Muscle layer of colon (tissue), 2 donors: ENCODE results near the gene SETD1B.

Source experiments
- H3K27ac ChIP-seq: one replicate; pipeline ENCODE4 v1.7.0; 2013; ENCODE audit warnings: low read depth, mild to moderate bottlenecking, low read length, moderate library complexity
- H3K27me3 ChIP-seq, 2 donors: one replicate each; pipeline ENCODE4 v1.7.0; 2013; ENCODE audit warnings: low read length in 2 of 2, mild to moderate bottlenecking in 2 of 2; ENCODE audit not compliant: insufficient read depth in 2 of 2, control insufficient read depth in 1 of 2
- H3K36me3 ChIP-seq: one replicate; pipeline ENCODE4 v1.7.0; 2013; ENCODE audit warnings: mild to moderate bottlenecking, low read length; ENCODE audit not compliant: insufficient read depth
- H3K4me1 ChIP-seq: one replicate; pipeline ENCODE4 v1.7.0; 2013; ENCODE audit warnings: mild to moderate bottlenecking, low read length; ENCODE audit not compliant: insufficient read depth
- H3K4me3 ChIP-seq, 2 donors: one replicate each; pipeline ENCODE4 v1.7.0; 2013; ENCODE audit warnings: low read length in 2 of 2, low read depth in 1 of 2, mild to moderate bottlenecking in 1 of 2, moderate library complexity in 1 of 2
- H3K9ac ChIP-seq: one replicate; pipeline ENCODE4 v1.7.0; 2013; ENCODE audit warnings: low read length
- H3K9me3 ChIP-seq: one replicate; pipeline ENCODE4 v1.7.0; 2013; ENCODE audit warnings: mild to moderate bottlenecking, low read length
- donor health status: abdominal sarcoma.
- donor health status: Adenocarcinoma of cecum.

Gene SETD1B

DNA sequence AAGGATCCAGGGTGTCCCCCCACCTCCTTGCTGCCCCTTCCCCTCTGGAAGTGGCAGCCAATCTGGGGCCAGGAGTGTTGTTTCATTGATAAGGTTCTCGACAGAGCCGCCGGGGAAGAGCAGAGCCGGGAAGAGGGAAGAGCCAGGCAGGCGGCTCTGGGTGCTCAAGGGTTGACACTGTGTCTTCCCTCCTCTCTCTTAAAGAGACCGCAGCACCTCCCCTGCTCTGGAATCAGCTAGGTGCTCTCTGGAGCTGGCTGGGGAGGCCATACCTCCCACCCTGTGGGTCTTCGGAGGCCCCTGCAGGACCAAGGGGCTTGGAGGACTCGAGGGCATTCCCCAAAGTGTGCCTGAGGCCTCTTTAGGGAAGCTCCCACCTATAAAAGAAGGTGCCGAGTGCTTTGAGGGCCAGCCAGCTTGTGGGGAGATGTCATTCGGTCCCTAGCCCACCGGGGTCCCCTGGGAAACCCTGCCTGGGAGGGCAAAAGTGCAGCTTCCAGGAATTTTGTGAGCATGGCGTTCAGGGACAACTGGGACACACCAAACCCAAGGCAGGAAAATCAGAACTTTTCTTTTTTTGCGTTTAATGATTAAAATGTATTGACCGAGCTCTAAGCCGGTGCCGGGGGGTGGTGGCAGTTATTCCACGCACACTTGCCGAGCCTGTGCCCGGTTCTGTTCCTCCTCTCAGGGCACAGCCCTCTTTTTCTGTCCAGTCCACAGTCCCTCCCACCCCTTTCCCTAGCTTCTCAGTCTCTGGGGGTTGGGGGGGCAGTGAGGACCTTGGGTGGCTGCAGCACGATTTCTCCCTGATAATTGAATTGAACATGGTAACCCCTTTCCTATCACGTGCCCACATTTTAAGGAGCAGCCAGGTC lies 3.0 kb downstream of the SETD1B start:
- H3K27ac ChIP-seq, result peak overlapping the region; percentile 52
- no peaks in the 10 kb centered on the region for H3K27me3 ChIP-seq
- H3K36me3 ChIP-seq, result peaks cover 28% of the 10 kb centered on the region
- H3K4me3 ChIP-seq, result peak overlapping the region; percentile 30 to 76
- peaks cover 34% of the 10 kb centered on the region for H3K4me1 ChIP-seq
- H3K9ac ChIP-seq, result peak overlapping the region; percentile 53
- no peaks in the 10 kb centered on the region for H3K9me3 ChIP-seq

DNA sequence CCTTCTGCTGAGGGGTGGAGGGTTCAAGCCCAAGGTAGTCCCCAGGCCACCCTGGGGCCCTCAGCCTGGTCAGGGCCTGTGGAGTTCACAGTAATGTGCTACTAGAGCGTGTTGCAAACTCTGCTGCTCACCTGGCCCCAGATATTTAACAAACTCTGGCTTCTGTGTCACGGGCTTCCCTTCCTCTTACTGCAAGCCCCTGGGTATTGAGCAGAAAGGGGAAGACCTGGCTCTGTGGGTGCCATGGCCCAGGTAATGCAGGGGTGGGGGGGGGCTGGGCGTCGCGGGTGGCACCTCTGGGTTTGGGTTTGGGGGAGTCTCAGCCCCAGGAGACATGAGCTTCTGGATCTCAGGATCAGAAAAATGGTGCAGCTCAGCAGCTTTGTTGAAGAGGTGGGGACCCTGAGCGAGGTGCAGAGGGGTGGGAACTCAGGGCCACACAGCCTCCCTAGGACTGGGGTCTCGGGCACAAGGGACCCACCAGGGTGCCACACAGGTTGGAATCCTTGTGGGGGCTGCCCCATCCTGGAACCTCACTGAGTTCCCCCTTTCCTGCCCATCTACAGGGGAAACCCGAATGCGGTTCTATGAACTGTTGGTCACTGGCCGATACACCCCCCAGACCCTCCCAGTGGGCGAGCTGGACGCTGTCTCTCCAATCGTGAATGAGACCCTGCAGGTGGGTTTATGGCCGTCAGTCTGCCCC lies 4.0 kb downstream of the SETD1B start:
- no peak overlapping the region for H3K4me3 ChIP-seq
- no peak overlapping the region for H3K27ac ChIP-seq
- H3K36me3 ChIP-seq, result peaks cover 28% of the 10 kb centered on the region
- no peaks in the 10 kb centered on the region for H3K27me3 ChIP-seq
- H3K9me3 ChIP-seq, result no peaks in the 10 kb centered on the region
- H3K4me1 ChIP-seq, result peaks cover 37% of the 10 kb centered on the region
- no peak overlapping the region for H3K9ac ChIP-seq

DNA sequence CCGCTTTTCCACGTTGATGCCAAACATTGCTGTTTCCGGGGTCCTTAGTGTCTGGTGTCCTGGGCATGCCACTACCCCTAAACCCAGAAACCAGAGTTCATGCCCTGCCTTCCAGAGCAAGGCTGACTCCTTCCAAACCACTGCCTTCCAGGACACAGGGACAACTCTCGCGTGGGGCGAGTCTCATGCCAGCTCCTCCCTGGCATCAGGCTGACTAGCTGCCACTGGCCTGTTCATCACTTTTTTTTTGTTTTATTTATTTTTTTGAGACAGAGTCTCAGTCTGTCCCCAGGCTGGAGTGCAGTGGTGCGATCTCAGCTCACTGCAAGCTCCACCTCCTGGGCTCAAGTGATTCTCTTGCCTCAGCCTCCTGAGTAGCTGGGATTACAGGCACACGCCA lies 4.8 kb downstream of the SETD1B start:
- Histone ChIP-seq H3K9me3 (no peaks in the 10 kb centered on the region), H3K27me3 (no peaks in the 10 kb centered on the region), H3K27ac (no peak overlapping the region), H3K36me3 (peaks cover 36% of the 10 kb centered on the region), H3K4me3 (no peak overlapping the region), H3K4me1 (peaks cover 45% of the 10 kb centered on the region), H3K9ac (no peak overlapping the region)

DNA sequence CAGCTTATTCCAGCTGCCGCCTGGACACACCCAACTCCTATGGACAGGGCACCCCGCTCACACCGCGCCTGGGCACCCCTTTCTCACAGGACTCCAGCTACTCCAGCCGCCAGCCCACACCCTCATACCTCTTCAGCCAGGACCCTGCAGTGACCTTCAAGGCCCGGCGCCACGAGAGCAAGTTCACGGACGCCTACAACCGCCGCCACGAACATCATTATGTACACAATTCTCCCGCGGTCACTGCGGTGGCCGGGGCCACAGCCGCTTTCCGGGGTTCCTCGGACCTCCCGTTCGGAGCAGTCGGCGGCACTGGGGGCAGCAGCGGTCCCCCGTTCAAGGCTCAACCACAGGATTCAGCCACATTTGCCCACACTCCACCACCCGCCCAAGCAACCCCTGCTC lies 5.9 kb downstream of the SETD1B start:
- peaks cover 48% of the 10 kb centered on the region for H3K4me1 ChIP-seq
- H3K9me3 ChIP-seq, result no peaks in the 10 kb centered on the region
- peaks cover 40% of the 10 kb centered on the region for H3K36me3 ChIP-seq
- H3K27ac ChIP-seq, result no peak overlapping the region
- no peak overlapping the region for H3K4me3 ChIP-seq
- no peaks in the 10 kb centered on the region for H3K27me3 ChIP-seq
- no peak overlapping the region for H3K9ac ChIP-seq

DNA sequence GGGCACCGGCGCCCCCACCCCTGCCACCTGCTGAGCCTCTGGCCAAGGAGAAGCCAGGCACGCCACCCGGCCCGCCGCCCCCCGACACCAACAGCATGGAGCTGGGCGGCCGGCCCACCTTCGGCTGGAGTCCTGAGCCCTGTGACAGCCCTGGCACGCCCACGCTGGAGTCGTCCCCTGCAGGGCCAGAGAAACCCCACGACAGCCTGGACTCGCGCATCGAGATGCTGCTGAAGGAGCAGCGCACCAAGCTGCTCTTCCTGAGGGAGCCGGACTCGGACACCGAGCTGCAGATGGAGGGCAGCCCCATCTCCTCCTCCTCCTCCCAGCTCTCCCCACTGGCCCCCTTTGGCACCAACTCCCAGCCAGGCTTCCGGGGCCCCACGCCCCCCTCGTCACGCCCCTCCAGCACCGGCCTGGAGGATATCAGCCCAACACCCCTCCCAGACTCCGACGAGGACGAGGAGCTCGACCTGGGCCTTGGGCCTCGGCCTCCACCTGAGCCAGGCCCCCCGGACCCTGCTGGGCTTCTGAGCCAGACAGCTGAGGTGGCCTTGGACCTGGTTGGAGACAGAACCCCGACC lies 6.5 kb downstream of the SETD1B start:
- peak overlapping the region in 1 of 2 donors; percentile 82 for H3K4me3 ChIP-seq
- H3K27me3 ChIP-seq, result no peaks in the 10 kb centered on the region
- H3K9ac ChIP-seq, result no peak overlapping the region
- H3K36me3 ChIP-seq, result peaks cover 42% of the 10 kb centered on the region
- H3K27ac ChIP-seq, result no peak overlapping the region
- peaks cover 48% of the 10 kb centered on the region for H3K4me1 ChIP-seq
- no peaks in the 10 kb centered on the region for H3K9me3 ChIP-seq

DNA sequence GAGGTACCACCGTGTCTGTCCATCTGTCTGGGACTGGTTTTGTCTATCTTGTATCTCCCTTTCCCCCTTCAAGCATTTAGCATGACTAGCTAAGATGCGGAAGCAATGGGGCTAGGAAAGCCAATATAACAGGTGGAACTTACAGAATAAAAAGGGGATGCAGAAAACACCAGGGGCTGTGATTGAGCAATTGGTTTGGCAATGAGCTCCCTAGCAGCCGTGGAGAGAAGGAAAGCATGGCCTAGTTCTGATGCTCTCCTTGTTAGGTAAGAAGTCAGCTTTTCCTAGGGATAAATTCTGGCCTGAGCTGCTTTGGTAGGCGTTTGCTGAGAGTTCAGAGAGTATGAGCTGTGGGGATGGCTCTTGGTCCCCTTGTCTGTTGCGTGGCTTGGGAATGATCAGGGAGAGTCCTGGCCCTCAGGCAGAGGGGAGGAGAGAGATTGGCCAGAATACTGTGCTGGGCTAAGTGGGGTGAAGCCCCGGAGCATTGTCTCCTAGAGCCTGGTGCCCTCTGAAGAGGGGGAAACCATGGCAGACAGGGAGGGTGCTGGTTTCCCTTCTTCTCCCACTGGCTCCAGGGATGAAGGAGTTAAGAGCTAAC lies 7.1 kb downstream of the SETD1B start:
- Histone ChIP-seq H3K4me3 (peak overlapping the region; percentile 60 to 82), H3K9ac (no peak overlapping the region), H3K9me3 (no peaks in the 10 kb centered on the region), H3K27me3 (no peaks in the 10 kb centered on the region), H3K36me3 (peaks cover 45% of the 10 kb centered on the region), H3K27ac (no peak overlapping the region), H3K4me1 (peaks cover 45% of the 10 kb centered on the region)

GRCh38 chr12:121811434-121812319 lies 7.9 kb downstream of the SETD1B start:
- Histone ChIP-seq H3K27ac (peak overlapping the region; percentile 86), H3K9me3 (no peaks in the 10 kb centered on the region), H3K4me3 (peak overlapping the region; percentile 60 to 82), H3K9ac (peak overlapping the region; percentile 46), H3K4me1 (peaks cover 38% of the 10 kb centered on the region), H3K36me3 (peaks cover 50% of the 10 kb centered on the region), H3K27me3 (no peaks in the 10 kb centered on the region)

GRCh38 chr12:121812320-121812871 lies 8.6 kb downstream of the SETD1B start:
- peaks cover 57% of the 10 kb centered on the region for H3K36me3 ChIP-seq
- no peaks in the 10 kb centered on the region for H3K27me3 ChIP-seq
- no peak overlapping the region for H3K9ac ChIP-seq
- peak overlapping the region; percentile 62 for H3K27ac ChIP-seq
- peak overlapping the region; percentile 53 to 82 for H3K4me3 ChIP-seq
- peaks cover 31% of the 10 kb centered on the region for H3K4me1 ChIP-seq
- no peaks in the 10 kb centered on the region for H3K9me3 ChIP-seq

DNA sequence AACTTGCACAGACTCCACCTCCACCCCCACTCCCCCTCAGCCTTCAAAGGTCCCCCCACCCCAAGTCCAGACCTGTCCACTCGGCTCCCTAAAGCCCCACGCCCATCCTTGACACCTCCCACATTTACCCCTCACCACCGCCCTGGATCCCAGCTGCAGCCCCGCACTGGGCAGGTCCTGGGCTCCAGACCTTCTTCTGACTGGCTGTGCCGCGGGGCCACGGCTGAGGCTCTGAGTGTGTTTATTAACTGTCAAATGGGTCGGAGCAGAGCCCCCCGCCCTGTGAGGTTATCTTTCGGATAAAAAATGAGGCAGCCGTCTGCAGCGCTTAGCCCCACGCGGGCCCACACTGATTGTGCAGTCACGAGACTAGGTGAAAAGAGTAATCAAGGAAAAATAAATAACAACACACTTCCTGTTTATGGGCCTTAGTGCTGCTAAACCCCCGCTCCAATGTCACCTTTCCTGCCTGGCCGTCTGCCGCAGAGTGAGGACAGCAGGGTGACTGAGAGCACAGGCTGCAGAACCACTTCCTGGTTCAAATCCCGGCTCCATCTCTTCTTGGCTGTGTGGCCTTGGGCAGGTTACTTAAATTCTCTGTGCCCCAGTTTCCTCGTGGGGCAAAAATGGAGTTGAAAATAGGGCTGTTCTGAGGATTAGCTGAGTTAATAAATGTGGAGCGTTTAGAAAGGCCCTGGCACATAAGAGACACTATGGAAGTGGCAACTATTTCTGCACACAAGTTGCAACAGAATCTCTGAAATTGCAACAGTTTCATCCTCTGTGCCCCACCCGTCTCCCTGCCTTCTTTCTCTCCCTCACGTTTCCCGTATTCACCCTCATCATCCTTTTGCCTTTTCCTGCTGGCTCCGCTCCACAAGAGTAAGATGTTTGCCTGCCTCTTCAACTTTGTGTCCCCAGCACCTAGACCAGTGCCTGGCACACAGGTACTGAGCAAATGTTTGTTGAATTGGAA lies 9.4 kb downstream of the SETD1B start:
- no peaks in the 10 kb centered on the region for H3K9me3 ChIP-seq
- no peak overlapping the region for H3K27ac ChIP-seq
- H3K4me1 ChIP-seq, result peaks cover 29% of the 10 kb centered on the region
- H3K27me3 ChIP-seq, result no peaks in the 10 kb centered on the region
- peaks cover 65% of the 10 kb centered on the region for H3K36me3 ChIP-seq
- H3K4me3 ChIP-seq, result peak overlapping the region; percentile 17 to 82
- no peak overlapping the region for H3K9ac ChIP-seq

GRCh38 chr12:121813951-121814350 lies 10.1 kb downstream of the SETD1B start:
- Histone ChIP-seq H3K9ac (no peak overlapping the region), H3K4me1 (peaks cover 29% of the 10 kb centered on the region), H3K27ac (no peak overlapping the region), H3K36me3 (peaks cover 65% of the 10 kb centered on the region), H3K4me3 (no peak overlapping the region), H3K27me3 (no peaks in the 10 kb centered on the region), H3K9me3 (no peaks in the 10 kb centered on the region)
